VCaP (cell line): Measurements from ENCODE around the gene SPATA6.
A peak's percentile ranks its signal among the peaks of the same experiment; 100 is the strongest.
"Not testable (repeated sequence)": the region's sequence is repeated elsewhere in the genome, so short reads cannot be mapped to it uniquely, and the experiment has no call there.

Experiments used
- H3K27ac ChIP-seq: fragments of 450-650 bp; 2 replicates; pipeline ENCODE4 v1.5.1; 2017
- TF ChIP-seq, protein P1 (sequence below): fragments of 450-650 bp; conservative IDR thresholded peaks from 2 replicates; pipeline ENCODE4 v1.5.1; 2017; ENCODE audit warnings: mild to moderate bottlenecking, moderate library complexity

Gene SPATA6

DNA sequence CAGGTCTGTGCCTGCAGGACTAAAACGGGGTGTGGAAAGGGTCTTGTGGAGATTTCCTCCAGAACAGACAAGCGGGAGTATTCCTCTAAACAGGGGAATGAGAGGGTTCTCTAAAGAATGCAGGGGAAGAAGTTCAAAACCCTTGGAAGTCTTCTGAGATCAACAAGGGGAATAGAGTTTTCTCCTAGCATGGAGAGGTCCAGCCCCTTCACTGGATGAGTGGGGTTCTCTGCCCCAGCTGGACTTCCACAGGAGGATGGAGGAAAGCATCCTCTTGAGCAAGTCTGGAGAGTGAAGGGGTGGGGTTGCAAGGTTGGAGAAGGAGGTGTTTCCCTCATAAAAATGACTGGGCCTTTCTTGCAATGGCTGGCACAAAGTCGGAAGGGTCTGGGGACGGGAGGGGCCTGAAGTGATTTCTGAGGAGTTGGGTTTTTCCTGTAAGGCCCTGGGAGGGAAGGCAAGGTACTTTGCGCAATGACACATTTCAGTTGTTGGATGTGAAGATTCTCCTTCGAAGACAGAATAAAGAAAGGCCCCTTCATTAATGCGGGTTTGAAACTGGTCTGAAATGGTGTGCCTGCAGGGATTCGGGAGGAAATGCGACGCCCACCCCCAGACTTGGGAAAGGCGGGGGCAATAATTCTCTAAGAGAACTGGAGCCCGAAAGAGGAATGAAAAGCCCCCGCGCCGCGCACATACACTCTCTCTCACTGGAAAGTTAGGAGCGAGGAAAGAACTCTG is 884 bp downstream of the SPATA6 start:
- TF ChIP-seq, protein P1, sequence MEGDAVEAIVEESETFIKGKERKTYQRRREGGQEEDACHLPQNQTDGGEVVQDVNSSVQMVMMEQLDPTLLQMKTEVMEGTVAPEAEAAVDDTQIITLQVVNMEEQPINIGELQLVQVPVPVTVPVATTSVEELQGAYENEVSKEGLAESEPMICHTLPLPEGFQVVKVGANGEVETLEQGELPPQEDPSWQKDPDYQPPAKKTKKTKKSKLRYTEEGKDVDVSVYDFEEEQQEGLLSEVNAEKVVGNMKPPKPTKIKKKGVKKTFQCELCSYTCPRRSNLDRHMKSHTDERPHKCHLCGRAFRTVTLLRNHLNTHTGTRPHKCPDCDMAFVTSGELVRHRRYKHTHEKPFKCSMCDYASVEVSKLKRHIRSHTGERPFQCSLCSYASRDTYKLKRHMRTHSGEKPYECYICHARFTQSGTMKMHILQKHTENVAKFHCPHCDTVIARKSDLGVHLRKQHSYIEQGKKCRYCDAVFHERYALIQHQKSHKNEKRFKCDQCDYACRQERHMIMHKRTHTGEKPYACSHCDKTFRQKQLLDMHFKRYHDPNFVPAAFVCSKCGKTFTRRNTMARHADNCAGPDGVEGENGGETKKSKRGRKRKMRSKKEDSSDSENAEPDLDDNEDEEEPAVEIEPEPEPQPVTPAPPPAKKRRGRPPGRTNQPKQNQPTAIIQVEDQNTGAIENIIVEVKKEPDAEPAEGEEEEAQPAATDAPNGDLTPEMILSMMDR, result no peak
- H3K27ac ChIP-seq, result no peak overlapping the region

DNA sequence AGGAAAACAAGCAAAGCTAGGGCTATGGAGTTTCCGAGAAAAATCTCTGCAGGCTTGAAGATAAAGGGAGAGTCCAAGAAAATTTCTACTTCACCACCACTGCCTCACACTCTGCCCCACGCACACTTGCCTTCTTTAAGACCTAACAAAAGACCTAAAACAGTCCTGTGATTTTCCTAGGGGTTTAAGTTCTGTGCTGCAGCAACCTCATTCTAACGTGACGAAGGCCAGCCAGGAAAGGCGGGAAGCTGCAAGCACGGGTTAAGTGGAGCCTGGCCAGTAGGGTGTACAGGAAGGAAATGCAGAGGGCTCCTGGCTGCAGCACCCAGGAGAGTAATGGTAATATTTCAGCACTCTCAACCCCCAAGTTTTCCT is 1.5 kb downstream of the SPATA6 start:
- peak overlapping the region; percentile 23; the same call in 1 of the 2 replicates for H3K27ac ChIP-seq
- TF ChIP-seq, protein P1, result no peak

DNA sequence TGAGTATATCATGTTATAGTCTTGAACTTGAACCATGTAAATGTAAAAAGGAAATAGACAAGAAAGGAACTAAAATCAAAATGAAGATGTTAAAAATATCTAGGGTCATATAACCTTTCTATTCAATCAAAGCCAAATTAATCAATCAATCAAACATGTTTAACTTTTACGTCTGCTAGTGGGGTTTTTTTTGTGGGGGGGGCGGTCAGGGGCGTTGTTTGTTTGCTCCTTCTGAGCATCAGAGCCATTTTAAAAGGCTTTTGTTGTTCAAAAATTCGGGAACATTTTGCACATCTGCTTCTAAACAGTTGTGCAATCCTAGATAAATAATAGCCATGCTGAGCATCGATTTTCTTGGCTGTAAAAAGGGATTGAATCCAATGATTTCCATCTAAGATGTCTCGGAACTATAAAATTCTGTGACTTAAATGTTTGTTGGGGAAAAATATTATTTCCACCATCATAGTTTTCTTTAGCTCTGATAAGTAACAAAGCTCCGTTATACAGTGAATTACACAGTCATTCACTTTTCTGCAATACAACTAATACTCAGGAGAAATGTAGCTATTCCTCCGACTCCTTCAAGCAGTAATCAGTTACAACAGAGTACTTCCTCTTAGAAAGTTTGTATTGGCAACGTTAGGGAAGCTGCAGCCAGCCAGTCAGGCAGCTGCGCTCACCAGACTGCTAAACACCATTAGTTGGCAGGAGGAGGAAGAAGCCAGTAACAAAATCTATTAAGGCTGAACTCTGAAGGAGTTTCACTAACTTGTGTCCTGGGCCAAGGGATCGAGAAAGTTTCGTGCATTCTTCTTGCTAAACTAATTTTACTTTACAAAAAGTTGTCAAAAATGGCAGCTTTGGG is 2.2 kb downstream of the SPATA6 start:
- peak overlapping the region; percentile 23; the same call in 1 of the 2 replicates for H3K27ac ChIP-seq
- TF ChIP-seq, protein P1, result no peak

DNA sequence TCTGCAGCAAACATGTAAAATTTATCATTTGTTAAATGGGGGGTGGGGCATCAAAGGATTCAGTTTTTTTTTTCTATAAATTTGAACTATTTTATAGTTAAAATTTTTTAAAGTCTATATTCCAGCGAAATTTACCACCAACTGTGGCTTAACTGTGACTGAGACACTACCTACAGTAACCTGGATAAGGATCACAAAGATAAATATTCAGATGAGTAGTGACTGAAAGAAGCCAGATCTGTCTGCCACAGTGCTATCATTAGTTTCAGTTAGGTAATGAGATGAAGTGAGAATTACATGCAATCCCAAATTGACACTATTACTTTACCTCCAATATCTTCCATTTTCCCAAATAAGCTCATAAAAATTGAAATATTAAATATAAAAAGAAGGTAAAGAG is 5.4 kb downstream of the SPATA6 start:
- H3K27ac ChIP-seq, result no peak overlapping the region
- TF ChIP-seq, protein P1, result no peak

DNA sequence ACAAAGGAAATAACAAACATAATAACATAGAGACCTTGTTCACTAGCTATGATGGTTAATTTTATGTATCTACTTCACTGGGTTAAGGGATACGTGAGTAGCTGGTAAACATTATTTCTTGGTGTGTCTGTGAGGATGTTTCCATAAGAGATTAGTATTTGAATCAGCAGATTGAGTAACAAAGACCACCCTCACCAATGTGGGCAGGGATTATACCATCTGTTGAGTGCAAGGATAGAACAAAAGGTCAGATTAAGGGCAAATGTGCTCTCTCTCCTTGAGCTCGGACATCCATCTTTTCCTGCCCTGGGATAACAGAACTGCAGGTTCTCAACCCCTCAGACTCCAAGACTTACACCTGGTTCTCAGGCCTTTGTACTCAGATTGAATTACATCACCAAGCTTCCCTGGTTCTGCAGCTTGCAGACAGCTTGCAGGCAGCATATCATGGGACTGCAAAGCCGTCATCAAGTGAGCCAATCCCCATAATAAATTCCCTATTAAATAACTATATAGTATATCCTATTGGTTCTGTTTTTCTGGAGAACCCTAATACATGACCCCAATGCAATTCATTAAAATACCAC is 9.2 kb downstream of the SPATA6 start:
- H3K27ac ChIP-seq, result no peak overlapping the region

DNA sequence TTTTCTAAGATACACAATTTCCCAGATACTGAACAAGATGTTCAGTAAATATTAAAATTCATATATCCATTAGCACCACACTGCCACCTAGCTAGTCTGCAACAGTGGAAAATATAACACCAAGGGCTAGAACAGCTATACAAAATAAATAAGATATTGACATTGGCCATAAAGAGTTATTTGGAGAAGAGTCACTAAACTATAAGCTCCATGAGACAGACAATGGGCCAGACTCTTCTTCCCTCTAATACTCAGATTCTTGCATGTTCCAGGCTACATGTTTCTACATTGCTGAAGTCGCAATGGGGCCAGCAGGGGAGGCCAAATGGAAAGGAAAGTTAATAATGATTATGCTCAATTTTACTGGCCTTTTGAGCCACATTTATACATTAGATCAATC is 21.5 kb downstream of the SPATA6 start:
- TF ChIP-seq, protein P1, result peak; percentile 73
- H3K27ac ChIP-seq, result no peak overlapping the region

More for the DNA sequence above, 9.2 kb downstream of the SPATA6 start:
- TF ChIP-seq, protein P1, result no peak

DNA sequence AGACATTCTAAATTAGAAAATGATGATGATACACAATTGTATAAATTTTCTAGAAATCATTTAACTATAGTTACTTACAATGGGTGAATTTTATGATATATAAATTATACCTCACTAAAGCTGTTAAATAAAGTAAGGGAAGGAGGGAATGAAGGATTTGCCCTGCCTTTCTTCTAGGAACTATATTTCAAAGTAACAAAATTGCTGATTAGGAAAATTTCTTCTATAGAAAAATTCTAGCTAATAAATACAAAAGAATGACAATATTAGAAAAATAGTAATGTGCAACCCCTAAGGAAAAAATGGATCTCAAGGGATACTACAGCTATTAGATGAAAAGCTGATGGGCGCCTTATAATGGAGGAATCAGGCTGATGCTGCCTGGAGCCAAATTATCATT is 23.1 kb downstream of the SPATA6 start:
- TF ChIP-seq, protein P1, result no peak
- H3K27ac ChIP-seq, result no peak overlapping the region

DNA sequence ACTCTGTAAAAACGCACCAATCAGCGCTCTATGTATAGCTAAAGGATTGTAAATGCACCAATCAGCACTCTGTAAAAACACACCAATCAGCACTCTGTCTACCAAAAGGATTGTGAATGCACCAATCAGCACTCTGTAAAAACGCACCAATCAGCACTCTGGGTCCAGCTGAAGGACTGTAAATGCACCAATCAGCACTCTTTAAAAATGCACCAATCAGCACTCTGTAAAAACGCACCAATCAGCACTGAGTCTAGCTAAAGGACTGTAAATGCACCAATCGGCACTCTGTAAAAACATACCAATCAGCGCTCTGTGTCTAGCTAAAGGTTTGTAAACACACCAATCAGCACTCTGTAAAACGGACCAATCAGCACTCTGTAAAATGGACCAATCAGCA is 27.8 kb downstream of the SPATA6 start:
- not testable (repeated sequence) for H3K27ac ChIP-seq
